Measurements from ENCODE around the gene HMMR.

Gene HMMR

DNA sequence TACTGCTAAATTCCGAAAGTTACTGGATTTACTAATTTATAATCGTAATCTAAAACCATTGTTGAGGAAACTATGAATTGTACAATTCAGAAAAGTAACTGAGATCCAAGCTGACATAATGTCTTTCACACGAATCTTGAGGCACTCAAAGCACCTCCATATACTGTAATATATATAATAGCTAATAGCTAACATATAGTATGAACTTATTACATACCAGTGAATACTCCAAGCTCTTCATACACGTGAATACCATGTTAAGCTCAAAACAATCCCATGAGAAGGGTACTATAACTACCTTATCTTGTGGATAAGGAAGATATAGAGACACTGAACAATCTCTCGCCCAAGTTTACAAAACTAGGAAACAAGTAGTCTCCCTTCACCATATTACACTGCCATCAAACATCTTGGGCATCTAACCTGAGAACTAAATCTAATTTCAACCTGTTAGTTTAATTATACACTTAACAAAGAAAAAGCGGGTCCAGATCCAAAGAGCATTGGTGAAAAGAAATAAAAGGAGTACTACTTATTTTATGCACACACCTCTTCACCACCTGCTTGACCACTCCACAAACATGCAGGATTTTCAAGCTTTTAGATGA lies 1.6 kb upstream of the HMMR start:
- DNase-seq (ENCODE audit: low read depth in 2 of 2): no peak

- no peak for DNase-seq (ENCODE audit: low read depth in 2 of 2)
Observed at GRCh38 chr5:163459462-163459818, 992 bp upstream of the HMMR start.

GRCh38 chr5:163459819-163460561 lies 442 bp upstream of the HMMR start, which contains the start of gene NUDCD2:
Gene NUDCD2, minus strand, starts transcription at chr5:163460102. Its CDS starts 52 bp downstream, at chr5:163460050.
- peak; percentile 88 to 94 for DNase-seq (ENCODE audit: low read depth in 2 of 2)

GRCh38 chr5:163463063-163463435 lies 2.6 kb downstream of the HMMR start:
- no peak for DNase-seq (ENCODE audit: low read depth in 2 of 2)

DNA sequence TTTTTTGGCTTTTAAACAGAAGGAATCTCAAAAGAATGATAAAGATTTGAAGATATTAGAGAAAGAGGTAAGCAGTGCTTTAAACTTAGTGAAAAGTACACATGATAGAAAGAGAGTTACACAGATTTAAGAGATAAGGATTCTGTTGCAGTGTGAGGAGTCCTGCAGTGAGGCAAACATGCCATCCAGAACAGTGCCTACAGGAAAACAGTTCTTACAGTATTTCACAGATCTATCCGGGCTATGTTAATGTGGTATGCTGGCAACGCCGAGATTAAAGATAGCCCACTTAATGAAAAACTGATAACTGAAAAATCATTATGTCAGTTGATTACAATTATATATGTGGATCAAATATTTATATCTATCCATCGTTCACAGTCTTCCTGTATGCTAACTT lies 7.2 kb downstream of the HMMR start:
- no peak for DNase-seq (ENCODE audit: low read depth in 2 of 2)

DNA sequence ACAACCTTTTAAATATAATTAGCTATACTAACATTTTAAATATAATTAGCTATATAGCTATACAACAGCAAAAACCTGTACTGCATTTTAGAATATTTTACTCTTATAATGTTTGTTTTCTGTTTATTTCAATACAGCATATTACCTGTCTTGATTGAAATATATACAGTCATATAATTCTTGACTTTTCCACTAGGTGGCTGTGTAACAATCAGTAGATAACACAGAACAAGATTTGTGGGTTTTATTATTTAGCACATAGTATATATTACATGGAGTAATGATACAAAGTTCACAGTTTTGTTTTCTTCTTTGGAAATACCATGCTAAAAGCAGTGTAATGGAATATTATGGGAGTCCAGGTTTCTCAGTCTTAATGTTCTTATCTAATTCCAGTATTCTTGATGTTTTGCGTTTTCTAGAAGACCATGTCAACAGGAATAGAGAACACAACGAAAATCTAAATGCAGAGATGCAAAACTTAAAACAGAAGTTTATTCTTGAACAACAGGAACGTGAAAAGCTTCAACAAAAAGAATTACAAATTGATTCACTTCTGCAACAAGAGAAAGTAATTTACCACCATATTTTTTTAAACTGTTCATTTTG lies 13.3 kb downstream of the HMMR start:
- no peak for DNase-seq (ENCODE audit: low read depth in 2 of 2)

DNA sequence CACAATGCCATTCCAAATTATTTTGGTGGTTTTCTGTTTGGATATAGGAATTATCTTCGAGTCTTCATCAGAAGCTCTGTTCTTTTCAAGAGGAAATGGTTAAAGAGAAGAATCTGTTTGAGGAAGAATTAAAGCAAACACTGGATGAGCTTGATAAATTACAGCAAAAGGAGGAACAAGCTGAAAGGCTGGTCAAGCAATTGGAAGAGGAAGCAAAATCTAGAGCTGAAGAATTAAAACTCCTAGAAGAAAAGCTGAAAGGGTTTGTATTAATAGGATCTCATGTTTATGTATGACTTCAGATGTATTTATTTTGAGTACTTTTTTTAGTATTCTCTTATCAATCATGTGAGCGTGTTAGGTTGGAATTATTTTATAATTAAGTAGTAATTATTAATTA lies 15.0 kb downstream of the HMMR start:
- no peak for DNase-seq (ENCODE audit: low read depth in 2 of 2)

GRCh38 chr5:163478126-163478981 lies 17.9 kb downstream of the HMMR start:
- DNase-seq (ENCODE audit: low read depth in 2 of 2): no peak

DNA sequence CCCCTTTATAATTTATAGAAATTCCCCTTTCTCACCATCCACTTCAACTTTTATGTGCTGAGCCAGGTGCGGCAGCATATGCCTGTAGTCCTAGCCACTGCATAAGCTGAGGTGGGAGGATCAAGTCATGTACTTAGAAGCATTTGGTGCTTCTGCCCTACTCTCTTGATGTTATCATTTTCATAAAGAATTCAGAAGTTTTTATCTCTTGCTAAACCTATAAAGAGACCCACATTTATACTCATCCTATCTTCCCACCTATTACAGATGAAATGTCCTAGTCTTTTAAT lies 18.5 kb downstream of the HMMR start:
- no peak for DNase-seq (ENCODE audit: low read depth in 2 of 2)

DNA sequence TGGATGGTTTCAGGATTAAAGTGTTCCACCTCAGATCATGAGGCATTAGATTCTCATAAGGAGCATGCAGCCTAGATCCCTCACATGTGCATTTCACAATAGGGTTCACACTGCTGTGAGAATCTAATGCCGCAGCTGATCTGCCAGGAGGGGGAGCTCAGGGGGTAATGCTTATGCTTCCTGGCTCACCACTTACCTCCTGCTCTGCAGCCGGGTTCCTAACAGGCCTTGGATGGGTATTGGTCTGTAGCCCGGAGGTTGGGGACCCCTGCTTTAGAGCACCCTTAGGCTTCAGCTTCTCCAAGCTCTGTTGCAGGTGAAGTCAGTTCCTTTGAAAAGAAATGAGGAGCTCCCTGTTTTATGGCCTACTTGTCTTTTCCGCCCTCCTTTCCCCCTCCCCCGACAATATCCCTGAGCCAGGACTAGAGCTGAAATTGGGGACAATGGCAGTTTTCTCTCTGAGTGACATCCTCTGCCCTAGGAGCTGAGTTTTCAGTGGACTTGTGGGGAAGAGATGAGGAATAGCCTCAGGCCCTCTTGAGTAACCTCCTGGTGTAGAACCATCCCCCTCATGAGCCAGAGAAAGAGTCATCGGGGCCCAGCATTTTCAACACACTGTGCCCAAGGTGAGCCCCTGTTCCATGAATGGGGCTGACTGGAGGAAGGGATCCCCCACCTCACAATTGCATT lies 28.8 kb downstream of the HMMR start:
- DNase-seq (ENCODE audit: low read depth in 2 of 2): no peak

- DNase-seq (ENCODE audit: low read depth in 2 of 2): no peak
Observed at GRCh38 chr5:163489745-163490075, 29.3 kb downstream of the HMMR start.

DNA sequence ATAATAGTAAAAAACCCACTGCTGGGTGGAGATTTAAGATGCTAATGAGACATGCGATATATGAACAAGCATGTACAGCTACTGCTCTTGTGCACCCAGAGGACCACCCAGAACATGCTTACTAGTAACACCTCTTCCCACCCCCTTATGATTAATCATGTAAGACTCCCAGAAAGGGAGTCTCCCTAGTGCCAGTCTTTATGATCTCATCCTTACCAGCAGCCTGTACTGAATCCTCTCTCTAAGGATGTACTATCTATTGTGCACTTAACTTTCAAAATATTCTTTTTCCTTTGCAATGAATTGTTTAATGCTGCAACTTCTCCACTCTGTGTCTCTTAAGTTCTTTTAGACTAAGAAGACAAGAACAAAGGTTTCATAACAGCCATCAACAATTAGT lies 35.9 kb downstream of the HMMR start:
- no peak for DNase-seq (ENCODE audit: low read depth in 2 of 2)

GRCh38 chr5:163497315-163497714 lies 36.9 kb downstream of the HMMR start:
- DNase-seq (ENCODE audit: low read depth in 2 of 2): no peak

- no peak for DNase-seq (ENCODE audit: low read depth in 2 of 2)
Observed at GRCh38 chr5:163498886-163499285, 38.5 kb downstream of the HMMR start.

DNA sequence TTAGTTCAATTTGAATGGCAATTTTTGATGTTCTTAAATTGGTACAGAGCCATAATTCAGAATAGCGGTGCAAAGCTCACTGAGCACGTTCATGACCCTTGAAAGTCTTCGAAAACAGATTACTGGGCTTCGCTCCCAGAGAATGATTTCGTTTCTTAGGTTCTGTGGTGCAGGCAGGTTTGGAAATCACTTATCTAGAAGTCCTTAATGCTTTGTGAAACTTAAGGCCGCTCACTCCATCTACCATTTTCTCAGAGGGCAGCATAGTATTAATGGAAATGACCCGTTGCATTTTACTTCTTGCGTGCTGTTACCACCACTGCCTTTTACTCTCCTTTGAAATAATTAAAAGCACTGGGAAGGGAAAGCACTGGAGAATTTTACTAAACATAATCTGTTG lies 42.1 kb downstream of the HMMR start:
- no peak for DNase-seq (ENCODE audit: low read depth in 2 of 2)

GRCh38 chr5:163503106-163504078 lies 43.0 kb downstream of the HMMR start:
- no peak for DNase-seq (ENCODE audit: low read depth in 2 of 2)

GRCh38 chr5:163504079-163504931 lies 43.9 kb downstream of the HMMR start:
- DNase-seq (ENCODE audit: low read depth in 2 of 2): peak in 1 of 2 donors; percentile 15

DNA sequence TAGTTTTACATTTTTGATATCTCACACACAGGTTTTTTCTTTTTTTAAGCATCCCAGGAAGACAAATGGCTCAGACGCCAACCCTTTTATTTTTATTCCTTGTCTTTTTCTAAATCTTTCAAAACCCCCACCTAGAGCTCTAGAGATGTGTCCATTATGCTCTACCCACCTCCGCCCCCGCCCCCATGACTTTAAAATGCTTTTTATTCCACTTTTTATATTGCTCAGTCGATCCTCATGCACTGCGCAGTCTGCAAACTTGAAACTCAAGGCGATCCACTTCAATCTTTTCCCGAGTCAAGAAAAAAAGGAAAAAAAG lies 44.6 kb downstream of the HMMR start:
- no peak for DNase-seq (ENCODE audit: low read depth in 2 of 2)

DNA sequence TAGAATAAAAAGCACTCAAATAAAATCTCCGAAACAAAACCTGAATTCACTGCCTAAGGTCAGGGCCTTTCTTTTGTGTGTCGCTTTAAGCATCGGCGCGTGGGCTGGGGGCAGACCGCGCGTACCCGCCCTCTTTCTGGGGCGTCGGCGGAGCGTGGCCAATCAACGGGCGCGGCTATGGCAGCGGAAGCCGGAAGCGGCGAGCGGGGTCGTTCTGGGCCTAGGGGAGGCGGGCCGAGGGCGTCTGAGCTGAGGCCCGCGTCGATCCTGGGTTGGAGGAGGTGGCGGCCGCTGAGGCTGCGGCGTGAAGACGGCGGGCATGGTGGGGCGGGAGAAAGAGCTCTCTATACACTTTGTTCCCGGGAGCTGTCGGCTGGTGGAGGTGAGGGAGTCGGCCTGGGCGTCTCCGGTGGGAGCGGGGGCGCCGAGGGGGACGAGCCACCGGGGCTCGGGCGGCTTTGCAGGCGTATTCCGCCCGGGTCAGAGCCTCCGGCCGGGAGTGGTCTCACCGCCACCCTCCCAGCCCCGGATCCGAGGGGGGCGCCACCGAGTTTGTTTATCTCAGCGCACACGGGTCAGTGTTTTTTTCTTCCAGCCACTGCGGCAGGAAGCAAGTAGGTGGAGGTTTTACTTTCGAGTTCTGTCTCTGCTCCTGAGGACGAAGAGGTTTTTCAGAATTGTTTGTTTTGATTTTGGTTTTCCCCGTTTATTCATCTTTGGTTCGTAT lies 45.1 kb downstream of the HMMR start, which contains the start of gene MAT2B:
MAT2B (plus strand) TSS at position 252 of the 727 bp plus-strand sequence; CDS start at position 320, 68 bp downstream.
- DNase-seq (ENCODE audit: low read depth in 2 of 2): peak; percentile 90 to 91

Data from stimulated activated CD8-positive, alpha-beta memory T cell treated with anti-CD3 and anti-CD28 coated beads, Interleukin-2, amount 100 ng/mL, for 48 hours (primary cell).